DMS153 treated with DMSO at 0.1 percent for 48 hours (cell line): ENCODE results near the gene TAS2R14.

Experiments
- DNase-seq: peaks from one replicate; lab custom pipeline; 2025; ENCODE audit not compliant: unreplicated experiment; lab: John Stamatoyannopoulos, UW

TAS2R14 gene

DNA sequence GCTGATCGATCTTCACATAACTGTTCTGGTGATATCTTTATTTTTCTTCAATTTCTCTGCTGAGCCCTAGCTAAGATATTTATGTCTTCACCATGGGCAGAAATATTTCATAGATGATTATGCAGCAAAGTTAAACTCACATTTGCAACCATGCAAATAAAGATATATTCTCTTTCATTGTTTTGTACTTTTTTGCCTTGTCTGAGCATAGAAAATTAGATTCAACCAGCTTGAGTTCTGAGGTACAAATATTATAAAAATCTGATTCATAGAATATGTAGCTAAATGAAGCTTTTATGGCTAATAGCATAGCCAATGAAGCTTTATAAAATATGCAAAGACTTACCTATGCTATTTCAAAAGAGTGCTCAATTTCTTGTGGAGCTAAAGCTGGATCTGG lies 29.6 kb downstream of the TAS2R14 start, which contains the start of gene TAS2R13:
TAS2R13 (minus strand) TSS at position 101 of the 400 bp plus-strand sequence. CDS start 264 bp downstream, outside the sequence.
- no peak for DNase-seq

DNA sequence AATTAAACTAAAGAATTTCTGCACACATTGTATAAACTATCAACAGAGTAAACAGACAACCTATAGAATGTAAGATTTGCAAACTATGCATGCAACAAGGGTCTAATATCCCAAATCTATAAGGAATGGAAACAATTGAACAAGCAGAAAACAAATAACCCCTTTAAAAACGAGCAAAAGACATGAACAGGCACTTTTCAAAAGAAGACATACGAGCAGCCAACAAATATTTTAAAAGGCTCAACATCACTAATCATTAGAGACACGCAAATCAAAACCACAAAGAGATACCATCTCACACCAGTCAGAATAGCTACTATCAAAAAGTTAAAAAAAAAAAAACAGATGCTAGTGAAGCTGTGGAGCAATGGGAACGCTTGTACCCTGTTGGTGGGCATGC lies 34.4 kb downstream of the TAS2R14 start:
- no peak for DNase-seq

- no peak for DNase-seq
Observed at GRCh38 chr12:10901427-10901826, 37.6 kb downstream of the TAS2R14 start.

GRCh38 chr12:10900972-10901371 lies 38.1 kb downstream of the TAS2R14 start:
- no peak for DNase-seq

GRCh38 chr12:10900530-10900929 lies 38.5 kb downstream of the TAS2R14 start:
- no peak for DNase-seq

GRCh38 chr12:10896854-10897253 lies 42.2 kb downstream of the TAS2R14 start:
- DNase-seq = no peak

- no peak for DNase-seq
Observed at GRCh38 chr12:10891937-10892336, 47.1 kb downstream of the TAS2R14 start.

- no peak for DNase-seq
Observed at GRCh38 chr12:10889226-10889625, 49.8 kb downstream of the TAS2R14 start.
